GM12874 (cell line): ENCODE data around the gene MOCS1.

ENCODE experiments used
- TF ChIP-seq, protein P1 (sequence below): IDR thresholded peaks from 2 replicates; pipeline ENCODE4 v1.5.1; 2011; ENCODE audit warnings: low read depth, mild to moderate bottlenecking, control low read depth, low read length, moderate library complexity; ENCODE audit not compliant: insufficient read depth

The MOCS1 gene

GRCh38 chr6:39920157-39920556, 14.1 kb downstream of the MOCS1 start:
- TF ChIP-seq, protein P1, sequence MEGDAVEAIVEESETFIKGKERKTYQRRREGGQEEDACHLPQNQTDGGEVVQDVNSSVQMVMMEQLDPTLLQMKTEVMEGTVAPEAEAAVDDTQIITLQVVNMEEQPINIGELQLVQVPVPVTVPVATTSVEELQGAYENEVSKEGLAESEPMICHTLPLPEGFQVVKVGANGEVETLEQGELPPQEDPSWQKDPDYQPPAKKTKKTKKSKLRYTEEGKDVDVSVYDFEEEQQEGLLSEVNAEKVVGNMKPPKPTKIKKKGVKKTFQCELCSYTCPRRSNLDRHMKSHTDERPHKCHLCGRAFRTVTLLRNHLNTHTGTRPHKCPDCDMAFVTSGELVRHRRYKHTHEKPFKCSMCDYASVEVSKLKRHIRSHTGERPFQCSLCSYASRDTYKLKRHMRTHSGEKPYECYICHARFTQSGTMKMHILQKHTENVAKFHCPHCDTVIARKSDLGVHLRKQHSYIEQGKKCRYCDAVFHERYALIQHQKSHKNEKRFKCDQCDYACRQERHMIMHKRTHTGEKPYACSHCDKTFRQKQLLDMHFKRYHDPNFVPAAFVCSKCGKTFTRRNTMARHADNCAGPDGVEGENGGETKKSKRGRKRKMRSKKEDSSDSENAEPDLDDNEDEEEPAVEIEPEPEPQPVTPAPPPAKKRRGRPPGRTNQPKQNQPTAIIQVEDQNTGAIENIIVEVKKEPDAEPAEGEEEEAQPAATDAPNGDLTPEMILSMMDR, result no peak

GRCh38 chr6:39918831-39919230, 15.4 kb downstream of the MOCS1 start:
- TF ChIP-seq, protein P1, result no peak

- TF ChIP-seq, protein P1, result no peak
These were observed 16.3 kb downstream of the MOCS1 start for GRCh38 chr6:39917981-39918380.

- TF ChIP-seq, protein P1, result no peak
These were observed 16.9 kb downstream of the MOCS1 start for GRCh38 chr6:39917329-39917728.

- TF ChIP-seq, protein P1, result no peak
These were observed 18.4 kb downstream of the MOCS1 start for GRCh38 chr6:39915866-39916265.

DNA sequence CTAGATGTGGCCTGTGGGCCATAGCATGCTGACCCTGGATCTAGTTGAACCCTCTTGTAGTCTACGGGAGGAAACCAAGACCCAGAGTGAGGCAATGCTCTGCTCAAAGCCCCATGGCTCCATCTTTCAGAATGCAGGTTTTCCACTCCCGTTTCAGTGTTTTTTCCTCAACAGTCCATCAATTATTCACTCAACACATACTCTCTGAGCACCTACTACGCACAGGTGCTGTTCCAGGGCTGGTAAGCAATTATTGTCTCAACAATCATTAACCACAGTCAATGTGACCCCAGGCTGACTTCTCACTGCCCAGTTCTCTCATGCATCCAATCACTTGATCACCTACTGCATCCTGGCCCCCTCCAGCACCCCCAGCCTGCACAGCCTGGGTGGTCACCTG, 20.0 kb downstream of the MOCS1 start:
- TF ChIP-seq, protein P1, result no peak

GRCh38 chr6:39913391-39913916, 20.8 kb downstream of the MOCS1 start:
- TF ChIP-seq, protein P1, result no peak
